ENCODE data around the gene HECW1. TPM values are rescaled to one million over a fixed set of nuclear protein-coding genes. Genes with fewer than 3 reads are reported as not detected.

Gene HECW1
- total and polyA plus RNA-seq, 2 experiments from 2014 or later = 11.0 to 21.8 TPM

DNA sequence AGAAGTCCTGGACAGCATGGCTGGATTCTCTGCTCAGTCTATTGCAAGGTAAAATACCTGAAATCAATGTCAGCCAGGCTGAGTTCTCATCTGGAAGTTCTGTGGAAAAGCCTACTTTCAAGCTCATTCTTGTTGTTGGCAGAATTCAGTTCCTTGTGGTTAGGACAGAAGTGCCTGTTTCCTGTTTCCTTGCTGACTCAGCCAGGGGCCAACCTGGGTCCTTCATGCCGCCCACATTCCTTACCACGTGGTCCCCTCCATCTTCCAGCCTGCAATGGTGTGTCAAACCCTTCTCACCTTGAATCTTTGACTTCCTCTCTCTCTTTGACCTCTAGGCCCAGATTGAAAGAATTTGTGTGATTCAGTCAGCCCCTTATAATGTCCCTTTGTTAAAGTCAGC lies 273.4 kb downstream of the HECW1 start:
- no peak overlapping the region for H3K27ac Mint-ChIP-seq
- H3K4me1 Mint-ChIP-seq = no peaks in the 10 kb centered on the region
- Histone ChIP-seq H3F3A (replicated peaks; ENCODE audit: low read depth) (no peaks in the 10 kb centered on the region), H3K4me1 (ENCODE audit: insufficient read depth) (no peaks in the 10 kb centered on the region), H3K27ac (ENCODE audit: low read depth) (no peak overlapping the region), H3K36me3 (ENCODE audit: insufficient read depth) (no peaks in the 10 kb centered on the region), H4K20me1 (replicated peaks; ENCODE audit: insufficient read depth) (no peaks in the 10 kb centered on the region), H3K4me3 (no peak overlapping the region), H3K27me3 (ENCODE audit: insufficient read depth) (no peaks in the 10 kb centered on the region), H2AFZ (no peak overlapping the region), H3K9me2 (ENCODE audit: insufficient read depth) (peaks cover 4% of the 10 kb centered on the region; the same call in 1 of the 2 replicates), H3K79me2 (replicated peaks; ENCODE audit: insufficient read depth) (no peaks in the 10 kb centered on the region), H3K4me2 (no peak overlapping the region)
- TF ChIP-seq EZH2 (IDR thresholded peaks at IDR 0.05; ENCODE audit: low read depth, unreplicated experiment) (no peak), STAT1 (IDR thresholded peaks at IDR 0.05; ENCODE audit: unreplicated experiment) (no peak), EZH2phosphoT487 (IDR thresholded peaks at IDR 0.05; ENCODE audit: unreplicated experiment) (no peak), CREB1 (CRISPR knock-in tag; IDR thresholded peaks at IDR 0.05; ENCODE audit: low read depth) (no peak), REST (IDR thresholded peaks at IDR 0.05; ENCODE audit: unreplicated experiment) (no peak), JUNB (IDR thresholded peaks at IDR 0.05; ENCODE audit: unreplicated experiment) (no peak), NANOG (IDR thresholded peaks at IDR 0.05; ENCODE audit: borderline replicate concordance) (no peak), ZNF114 (CRISPR knock-in tag; IDR thresholded peaks at IDR 0.05) (no peak), POLR2AphosphoS5 (IDR thresholded peaks at IDR 0.05; ENCODE audit: low read depth) (no peak), ZNF331 (CRISPR knock-in tag; IDR thresholded peaks at IDR 0.05; ENCODE audit: low read depth) (no peak), ETS1 (IDR thresholded peaks at IDR 0.05) (no peak), CTCF (conservative IDR thresholded peaks at IDR 0.05; ENCODE audit: low read depth in 2 of 2) (no peak)
- TF ChIP-seq, protein P1, sequence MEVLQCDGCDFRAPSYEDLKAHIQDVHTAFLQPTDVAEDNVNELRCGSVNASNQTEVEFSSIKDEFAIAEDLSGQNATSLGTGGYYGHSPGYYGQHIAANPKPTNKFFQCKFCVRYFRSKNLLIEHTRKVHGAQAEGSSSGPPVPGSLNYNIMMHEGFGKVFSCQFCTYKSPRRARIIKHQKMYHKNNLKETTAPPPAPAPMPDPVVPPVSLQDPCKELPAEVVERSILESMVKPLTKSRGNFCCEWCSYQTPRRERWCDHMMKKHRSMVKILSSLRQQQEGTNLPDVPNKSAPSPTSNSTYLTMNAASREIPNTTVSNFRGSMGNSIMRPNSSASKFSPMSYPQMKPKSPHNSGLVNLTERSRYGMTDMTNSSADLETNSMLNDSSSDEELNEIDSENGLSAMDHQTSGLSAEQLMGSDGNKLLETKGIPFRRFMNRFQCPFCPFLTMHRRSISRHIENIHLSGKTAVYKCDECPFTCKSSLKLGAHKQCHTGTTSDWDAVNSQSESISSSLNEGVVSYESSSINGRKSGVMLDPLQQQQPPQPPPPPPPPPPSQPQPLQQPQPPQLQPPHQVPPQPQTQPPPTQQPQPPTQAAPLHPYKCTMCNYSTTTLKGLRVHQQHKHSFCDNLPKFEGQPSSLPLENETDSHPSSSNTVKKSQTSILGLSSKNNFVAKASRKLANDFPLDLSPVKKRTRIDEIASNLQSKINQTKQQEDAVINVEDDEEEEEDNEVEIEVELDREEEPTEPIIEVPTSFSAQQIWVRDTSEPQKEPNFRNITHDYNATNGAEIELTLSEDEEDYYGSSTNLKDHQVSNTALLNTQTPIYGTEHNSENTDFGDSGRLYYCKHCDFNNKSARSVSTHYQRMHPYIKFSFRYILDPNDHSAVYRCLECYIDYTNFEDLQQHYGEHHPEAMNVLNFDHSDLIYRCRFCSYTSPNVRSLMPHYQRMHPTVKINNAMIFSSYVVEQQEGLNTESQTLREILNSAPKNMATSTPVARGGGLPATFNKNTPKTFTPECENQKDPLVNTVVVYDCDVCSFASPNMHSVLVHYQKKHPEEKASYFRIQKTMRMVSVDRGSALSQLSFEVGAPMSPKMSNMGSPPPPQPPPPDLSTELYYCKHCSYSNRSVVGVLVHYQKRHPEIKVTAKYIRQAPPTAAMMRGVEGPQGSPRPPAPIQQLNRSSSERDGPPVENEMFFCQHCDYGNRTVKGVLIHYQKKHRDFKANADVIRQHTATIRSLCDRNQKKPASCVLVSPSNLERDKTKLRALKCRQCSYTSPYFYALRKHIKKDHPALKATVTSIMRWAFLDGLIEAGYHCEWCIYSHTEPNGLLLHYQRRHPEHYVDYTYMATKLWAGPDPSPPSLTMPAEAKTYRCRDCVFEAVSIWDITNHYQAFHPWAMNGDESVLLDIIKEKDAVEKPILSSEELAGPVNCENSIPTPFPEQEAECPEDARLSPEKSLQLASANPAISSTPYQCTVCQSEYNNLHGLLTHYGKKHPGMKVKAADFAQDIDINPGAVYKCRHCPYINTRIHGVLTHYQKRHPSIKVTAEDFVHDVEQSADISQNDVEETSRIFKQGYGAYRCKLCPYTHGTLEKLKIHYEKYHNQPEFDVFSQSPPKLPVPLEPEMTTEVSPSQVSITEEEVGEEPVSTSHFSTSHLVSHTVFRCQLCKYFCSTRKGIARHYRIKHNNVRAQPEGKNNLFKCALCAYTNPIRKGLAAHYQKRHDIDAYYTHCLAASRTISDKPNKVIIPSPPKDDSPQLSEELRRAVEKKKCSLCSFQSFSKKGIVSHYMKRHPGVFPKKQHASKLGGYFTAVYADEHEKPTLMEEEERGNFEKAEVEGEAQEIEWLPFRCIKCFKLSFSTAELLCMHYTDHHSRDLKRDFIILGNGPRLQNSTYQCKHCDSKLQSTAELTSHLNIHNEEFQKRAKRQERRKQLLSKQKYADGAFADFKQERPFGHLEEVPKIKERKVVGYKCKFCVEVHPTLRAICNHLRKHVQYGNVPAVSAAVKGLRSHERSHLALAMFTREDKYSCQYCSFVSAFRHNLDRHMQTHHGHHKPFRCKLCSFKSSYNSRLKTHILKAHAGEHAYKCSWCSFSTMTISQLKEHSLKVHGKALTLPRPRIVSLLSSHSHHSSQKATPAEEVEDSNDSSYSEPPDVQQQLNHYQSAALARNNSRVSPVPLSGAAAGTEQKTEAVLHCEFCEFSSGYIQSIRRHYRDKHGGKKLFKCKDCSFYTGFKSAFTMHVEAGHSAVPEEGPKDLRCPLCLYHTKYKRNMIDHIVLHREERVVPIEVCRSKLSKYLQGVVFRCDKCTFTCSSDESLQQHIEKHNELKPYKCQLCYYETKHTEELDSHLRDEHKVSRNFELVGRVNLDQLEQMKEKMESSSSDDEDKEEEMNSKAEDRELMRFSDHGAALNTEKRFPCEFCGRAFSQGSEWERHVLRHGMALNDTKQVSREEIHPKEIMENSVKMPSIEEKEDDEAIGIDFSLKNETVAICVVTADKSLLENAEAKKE (CRISPR knock-in tag; IDR thresholded peaks at IDR 0.05) = no peak
- H3K27me3 Mint-ChIP-seq (ENCODE audit: insufficient read depth, low read depth, poor library complexity) = peaks cover 6% of the 10 kb centered on the region
- peaks cover 8% of the 10 kb centered on the region for H3K36me3 Mint-ChIP-seq (ENCODE audit: low read depth)
- ATAC-seq = no peak
- no peak overlapping the region for H3K4me3 Mint-ChIP-seq
- H3K9me3 Mint-ChIP-seq = peaks cover 10% of the 10 kb centered on the region
- no peak for DNase-seq (ENCODE audit: low spot score)
